Panc1 (cell line): ENCODE data around the gene MCF2L2. TPM values are rescaled to one million over a fixed set of nuclear protein-coding genes. Genes with fewer than 3 reads are reported as not detected.

ENCODE experiments used
- ATAC-seq: fragments of 200-7000 bp; cut with Tn5 transposase; 2 replicates; pipeline ENCODE4 v1.9.1; 2020; ENCODE audit warnings: mild to moderate bottlenecking, moderate library complexity
- BruUV-seq: library from RNA; stranded (reverse); fragments of 400-500 nt; replicated peaks from 2 replicates; lab custom pipeline; 2021; lab: Mats Ljungman, UMichigan
- CTCF ChIA-PET: fragments of 300-600 bp; sonication (Branson Sonifier 250); formaldehyde crosslinking; loops from one replicate; lab custom pipeline; 2022; ENCODE audit warnings: antibody characterized with exemption; lab: Charles Lee
- POLR2A ChIA-PET: fragments of 300-600 bp; sonication (Branson Sonifier 250); formaldehyde crosslinking; loops from one replicate; lab custom pipeline; 2022; ENCODE audit warnings: antibody characterized with exemption; lab: Charles Lee
- DNase-seq: peaks from one replicate; pipeline ENCODE4 v3.0.0-alpha.2; 2010; ENCODE audit warnings: low read depth, low spot score
- H3K27ac ChIP-seq: 2 replicates; pipeline ENCODE4 v1.5.1; 2011; ENCODE audit warnings: mild to moderate bottlenecking, low read length, inconsistent platforms
- H3K27me3 ChIP-seq: fragments of 200-500 bp; sonication (Bioruptor generic); 2 replicates; pipeline ENCODE4 v1.6.0; 2014; ENCODE audit warnings: low read length, inconsistent platforms; ENCODE audit not compliant: control insufficient read depth, insufficient read depth
- H3K36me3 ChIP-seq: fragments of 200-500 bp; sonication (Bioruptor generic); 2 replicates; pipeline ENCODE4 v1.5.1; 2014; ENCODE audit warnings: inconsistent platforms, mild to moderate bottlenecking, low read length, moderate library complexity; ENCODE audit not compliant: control insufficient read depth, insufficient read depth
- H3K4me1 ChIP-seq: 2 replicates; pipeline ENCODE4 v1.5.1; 2011; ENCODE audit warnings: inconsistent platforms, mild to moderate bottlenecking, low read length, moderate library complexity; ENCODE audit not compliant: control insufficient read depth, insufficient read depth
- H3K4me3 ChIP-seq, 2 experiments: 2 replicates each; pipeline ENCODE4 v1.5.1; 2011 to 2012; ENCODE audit warnings: low read depth in 2 of 2, low read length in 2 of 2, mild to moderate bottlenecking in 2 of 2, inconsistent platforms in 1 of 2, moderate library complexity in 1 of 2
- H3K9me3 ChIP-seq: fragments of 200-500 bp; sonication (Bioruptor generic); 2 replicates; pipeline ENCODE4 v1.5.1; 2014; ENCODE audit warnings: low read depth, mild to moderate bottlenecking, inconsistent platforms, low read length, moderate library complexity; ENCODE audit not compliant: control insufficient read depth, insufficient read depth
- CTCF ChIP-seq: fragments of 450-650 bp; IDR thresholded peaks from 2 replicates; pipeline ENCODE4 v1.5.1; 2017; ENCODE audit warnings: mild to moderate bottlenecking
- POLR2AphosphoS5 ChIP-seq: IDR thresholded peaks from 2 replicates; pipeline ENCODE4 v1.6.1; 2012; ENCODE audit warnings: mild to moderate bottlenecking, low read depth, low read length, moderate library complexity
- REST ChIP-seq, 2 experiments: IDR thresholded peaks; 2 replicates each; pipeline ENCODE4 v1.6.1; 2011 to 2012; ENCODE audit warnings: low read depth in 2 of 2, control low read depth in 1 of 2, low read length in 1 of 2, mild to moderate bottlenecking in 1 of 2, moderate library complexity in 1 of 2; ENCODE audit not compliant: insufficient read depth in 1 of 2
- SIN3A ChIP-seq: IDR thresholded peaks from 2 replicates; pipeline ENCODE4 v1.6.1; 2012; ENCODE audit warnings: low read depth, mild to moderate bottlenecking, low read length, moderate library complexity, borderline replicate concordance; ENCODE audit not compliant: insufficient read depth
- TCF7L2 ChIP-seq: IDR thresholded peaks from 2 replicates; pipeline ENCODE4 v1.6.1; 2011; ENCODE audit warnings: mild to moderate bottlenecking, low read depth, low read length, inconsistent platforms
- in situ Hi-C: cut with HindIII; loops from 2 replicates; pipeline ENCODE4 v1.10.0; 2016; ENCODE audit warnings: low sequenced_read_pairs, low pct_unique_long_range_greater_than_20kb
- intact Hi-C: fragments of 100-400 bp; cut with micrococcal nuclease; formaldehyde crosslinking; loops from one replicate; pipeline ENCODE4 v1.10.0; 2022; ENCODE audit not compliant: unreplicated experiment
- total RNA-seq: library from RNA; stranded (reverse); gene quantifications from one replicate; pipeline ENCODE4 v1.2.1, GENCODE V29; 2021; ENCODE audit not compliant: unreplicated experiment

Gene MCF2L2
- total RNA-seq, 1 experiment from 2014 or later: 1.0 TPM

- peak; percentile 57 for ATAC-seq
- intact Hi-C loops (loop anchor here (10.0 kb wide), 1 partner anchor 130 kb away; no protein-coding TSS in a partner anchor), in situ Hi-C loops (no loop called here)
- no TSS peak for BruUV-seq
- H3K4me3 ChIP-seq: peak overlapping the region; percentile 83 to 95
- no peaks in the 10 kb centered on the region for H3K27me3 ChIP-seq
- ChIA-PET POLR2A (interaction anchor here (0.8 kb wide), 1 partner anchor 31 kb away, joined by 5 read pairs; no protein-coding TSS in a partner anchor), CTCF (no interaction called here)
- no peak for DNase-seq
- peaks cover 18% of the 10 kb centered on the region for H3K4me1 ChIP-seq
- TF ChIP-seq POLR2AphosphoS5 (no peak), TCF7L2 (peak; percentile 77)
- no peaks in the 10 kb centered on the region; the same call in 1 of the 2 replicates for H3K36me3 ChIP-seq
- peak overlapping the region; percentile 92 for H3K27ac ChIP-seq
- H3K9me3 ChIP-seq: no peaks in the 10 kb centered on the region
These were observed 173.7 kb downstream of the MCF2L2 start for GRCh38 chr3:183254487-183255347.

- DNase-seq: no peak
- intact Hi-C loops: loop anchor here (10.0 kb wide), 1 partner anchor 131 kb away; no protein-coding TSS in a partner anchor
- no TSS peak for BruUV-seq
These were observed 174.6 kb downstream of the MCF2L2 start for GRCh38 chr3:183253528-183254486.

More at GRCh38 chr3:183253528-183254486, 174.6 kb downstream of the MCF2L2 start:
- Histone ChIP-seq H3K27me3 (no peaks in the 10 kb centered on the region), H3K36me3 (no peaks in the 10 kb centered on the region; the same call in 1 of the 2 replicates), H3K9me3 (no peaks in the 10 kb centered on the region), H3K4me1 (peaks cover 16% of the 10 kb centered on the region), H3K27ac (peak overlapping the region; percentile 92), H3K4me3 (peak overlapping the region; percentile 83 to 95)
- in situ Hi-C loops: no loop called here
- CTCF ChIA-PET: interaction anchor here (1.2 kb wide), 1 partner anchor 129 kb away, joined by 6 read pairs; no protein-coding TSS in a partner anchor
- POLR2A ChIA-PET: no interaction called here
- 0 out of 2 replicates have a peak, but pooled peaks have one; percentile 10 for TF ChIP-seq SIN3A
- peak; percentile 57 for TF ChIP-seq CTCF
- TF ChIP-seq REST (IDR thresholded peaks at IDR 0.05; ENCODE audit: insufficient read depth in 1 of 2, low read depth in 2 of 2, low read length in 1 of 2): no peak
- ATAC-seq: peak; percentile 76
